HG03378 (cell line): ENCODE data around the gene ANKRD6.

Source experiments
- ATAC-seq: cut with Tn5 transposase; IDR thresholded peaks from one replicate; pipeline ENCODE4 v1.9.1; 2021; ENCODE audit warnings: mild to moderate bottlenecking, moderate library complexity; ENCODE audit not compliant: unreplicated experiment

The ANKRD6 gene

GRCh38 chr6:89506716-89507617, 74.0 kb downstream of the ANKRD6 start:
- ATAC-seq: no peak

- no peak for ATAC-seq
Observed at GRCh38 chr6:89508755-89509563, 76.0 kb downstream of the ANKRD6 start.

GRCh38 chr6:89509777-89510281, 76.9 kb downstream of the ANKRD6 start:
- ATAC-seq: no peak

GRCh38 chr6:89510393-89510792, 77.4 kb downstream of the ANKRD6 start:
- no peak for ATAC-seq

- no peak for ATAC-seq
Observed at GRCh38 chr6:89518352-89519055, 85.6 kb downstream of the ANKRD6 start.

GRCh38 chr6:89520736-89521135, 87.8 kb downstream of the ANKRD6 start:
- ATAC-seq: no peak

- ATAC-seq: no peak
Observed at GRCh38 chr6:89522778-89523177, 89.8 kb downstream of the ANKRD6 start.

GRCh38 chr6:89525786-89526562, 93.0 kb downstream of the ANKRD6 start:
- ATAC-seq: no peak

- ATAC-seq: no peak
Observed at GRCh38 chr6:89526563-89526869, 93.6 kb downstream of the ANKRD6 start.

GRCh38 chr6:89527634-89528033, 94.7 kb downstream of the ANKRD6 start:
- ATAC-seq: no peak

GRCh38 chr6:89528866-89529265, 95.9 kb downstream of the ANKRD6 start:
- no peak for ATAC-seq

GRCh38 chr6:89530982-89531381, 98.0 kb downstream of the ANKRD6 start:
- ATAC-seq: no peak

GRCh38 chr6:89536231-89536630, 103.3 kb downstream of the ANKRD6 start:
- no peak for ATAC-seq

- no peak for ATAC-seq
Observed at GRCh38 chr6:89539779-89540178, 106.8 kb downstream of the ANKRD6 start.

- no peak for ATAC-seq
Observed at GRCh38 chr6:89542081-89542857, 109.3 kb downstream of the ANKRD6 start.

GRCh38 chr6:89542866-89543265, 109.9 kb downstream of the ANKRD6 start:
- no peak for ATAC-seq

- ATAC-seq: no peak
Observed at GRCh38 chr6:89547281-89547680, 114.3 kb downstream of the ANKRD6 start.

GRCh38 chr6:89553431-89553830, 120.5 kb downstream of the ANKRD6 start:
- ATAC-seq: no peak

- ATAC-seq: no peak
Observed at GRCh38 chr6:89554106-89554505, 121.2 kb downstream of the ANKRD6 start.

GRCh38 chr6:89555031-89555430, 122.1 kb downstream of the ANKRD6 start:
- ATAC-seq: no peak
